Measurements from ENCODE around the gene RGS2.
A peak's percentile ranks its signal among the peaks of the same experiment; 100 is the strongest.

RGS2 gene

DNA sequence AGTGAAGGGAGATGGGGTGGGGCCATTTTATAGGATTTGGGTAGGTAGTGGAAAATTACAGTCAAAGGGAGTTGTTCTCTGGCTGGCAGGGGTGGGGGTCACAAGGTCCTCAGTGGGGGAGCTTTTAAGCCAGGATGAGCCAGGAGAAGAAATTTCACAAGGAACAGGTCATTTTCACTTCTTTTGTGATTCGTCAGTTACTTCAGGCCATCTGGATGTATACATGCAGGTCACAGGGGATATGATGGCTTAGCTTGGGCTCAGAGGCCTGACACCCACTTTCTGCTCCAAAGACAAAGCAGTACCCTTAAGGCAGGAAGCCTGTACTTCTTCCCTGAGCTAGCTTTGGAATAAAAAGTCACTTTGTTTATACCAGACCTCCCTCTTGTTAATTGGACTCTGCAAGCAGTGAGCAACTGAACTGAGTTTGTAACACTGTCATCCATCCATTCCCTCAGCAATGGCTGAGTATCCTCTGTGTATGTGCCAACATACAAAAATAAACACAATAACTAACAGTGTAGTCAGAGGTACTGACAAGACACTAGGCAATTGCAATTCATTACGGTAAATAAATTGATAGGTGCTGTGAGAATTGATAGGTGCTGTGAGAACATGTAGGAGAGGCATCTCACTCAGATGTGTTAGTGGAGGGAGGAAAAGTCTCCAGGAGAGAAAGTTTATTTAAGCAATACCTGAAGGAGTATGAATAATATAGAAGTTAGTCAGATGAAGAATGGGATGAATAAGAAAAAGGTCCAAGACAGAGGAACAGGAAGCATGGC lies 14.7 kb upstream of the RGS2 start:
- DNase-seq (ENCODE audit: low read depth) = no peak
- no peak overlapping the region for H3K4me3 ChIP-seq (ENCODE audit: low read depth, low read length)

DNA sequence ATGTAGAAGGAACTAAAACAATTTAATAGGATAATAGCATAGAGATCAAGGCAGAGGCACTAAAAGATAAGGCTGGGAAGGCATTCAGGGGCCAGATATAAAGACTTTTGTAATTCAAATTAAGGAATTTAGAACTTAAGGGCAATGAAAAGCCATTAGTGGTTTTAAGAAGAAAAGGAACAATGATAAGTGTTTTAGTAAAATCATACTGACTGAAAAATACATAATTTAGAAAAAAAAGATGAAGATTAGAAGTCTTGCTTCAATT lies 14.1 kb upstream of the RGS2 start:
- DNase-seq (ENCODE audit: low read depth) = no peak
- H3K4me3 ChIP-seq (ENCODE audit: low read depth, low read length) = no peak overlapping the region

DNA sequence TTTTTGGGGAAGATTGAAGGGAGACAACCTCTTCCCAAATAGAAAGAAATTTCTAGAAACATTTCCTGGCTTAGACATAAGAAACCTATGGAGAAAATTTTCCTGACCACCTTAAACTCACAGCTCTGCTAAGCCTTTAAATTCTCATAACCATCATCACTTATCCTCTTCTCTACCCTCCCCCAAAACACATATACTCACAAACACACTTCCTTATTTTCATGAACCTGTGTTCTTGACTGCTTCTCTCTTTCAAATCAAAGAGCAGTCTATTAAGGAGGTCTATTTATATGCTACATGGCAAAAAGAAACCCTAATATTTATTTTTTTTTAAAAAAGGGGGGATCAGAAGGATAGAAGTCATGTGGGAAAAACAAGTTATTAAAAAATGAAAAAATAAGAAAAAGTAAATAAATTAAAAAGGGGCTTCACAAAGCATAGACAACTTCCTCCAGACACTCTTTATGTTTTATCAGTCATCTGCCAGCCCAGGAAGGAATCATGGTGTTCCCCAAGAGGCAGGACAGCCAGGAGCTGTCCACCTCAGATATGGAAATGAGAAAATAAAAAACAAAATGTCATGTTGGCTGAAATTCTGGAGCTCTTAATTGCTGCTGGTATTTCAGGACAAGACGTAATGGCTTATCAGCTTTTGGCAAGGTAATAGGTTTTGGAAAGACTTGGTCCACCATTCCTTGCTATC lies 12.8 kb upstream of the RGS2 start:
- H3K4me3 ChIP-seq (ENCODE audit: low read depth, low read length) = no peak overlapping the region
- DNase-seq (ENCODE audit: low read depth) = no peak

DNA sequence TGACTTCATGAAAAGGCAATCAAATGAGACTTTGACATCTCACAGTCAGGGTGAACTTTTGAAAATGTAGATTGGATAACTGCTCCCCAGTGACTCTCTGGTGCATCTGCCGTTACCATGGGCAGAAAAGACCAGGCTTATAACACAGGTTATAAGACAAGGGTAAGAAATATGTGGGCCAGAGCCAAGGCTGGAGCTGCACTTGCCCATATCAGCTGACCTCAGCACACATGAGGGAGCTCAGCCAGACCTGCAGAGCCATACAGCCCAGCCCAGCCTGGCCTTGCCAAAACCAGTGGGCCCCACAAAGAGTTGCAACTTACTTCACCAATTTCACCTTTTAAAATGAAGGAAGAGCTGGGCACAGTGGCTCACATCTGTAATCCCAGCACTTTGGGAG lies 11.7 kb upstream of the RGS2 start:
- no peak for DNase-seq (ENCODE audit: low read depth)
- H3K4me3 ChIP-seq (ENCODE audit: low read depth, low read length) = no peak overlapping the region

DNA sequence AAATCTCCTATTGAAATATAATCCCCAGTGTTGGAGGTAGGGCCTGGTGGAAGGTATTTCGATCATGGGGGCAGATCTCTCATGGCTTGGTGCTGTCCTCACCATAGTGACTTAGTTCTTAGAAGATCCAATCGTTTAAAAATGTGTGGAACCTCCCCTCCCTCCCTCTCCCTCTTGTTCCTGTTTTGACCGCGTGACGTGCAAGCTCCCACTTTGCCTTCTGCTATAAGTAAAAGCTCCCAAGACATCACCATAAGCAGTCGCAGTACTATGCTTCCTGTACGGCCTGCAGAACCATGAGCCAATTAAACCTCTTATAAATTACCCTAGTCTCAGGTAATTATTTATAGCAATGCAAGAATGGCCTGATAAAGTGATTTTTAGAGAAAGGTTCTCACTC lies 10.9 kb upstream of the RGS2 start:
- DNase-seq (ENCODE audit: low read depth) = no peak
- H3K4me3 ChIP-seq (ENCODE audit: low read depth, low read length) = no peak overlapping the region

DNA sequence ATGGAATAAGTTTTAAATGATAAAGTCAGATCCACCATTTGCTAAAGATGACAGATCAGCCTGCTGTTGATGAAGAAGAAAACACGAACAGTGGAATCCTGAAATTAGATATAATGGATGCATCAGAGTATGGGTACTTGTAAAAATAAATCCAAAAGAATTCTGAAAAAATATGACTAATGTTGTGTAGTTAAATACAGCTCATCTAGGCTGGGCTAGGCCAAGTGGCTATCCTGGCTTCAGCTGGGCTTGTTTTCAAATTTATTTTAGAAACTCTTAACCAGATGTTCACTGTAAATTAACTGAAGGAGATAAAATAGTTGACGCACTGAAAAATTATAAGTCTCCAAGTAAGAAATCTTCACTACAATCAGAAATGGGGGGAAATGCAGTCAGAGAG lies 7.4 kb upstream of the RGS2 start:
- no peak for DNase-seq (ENCODE audit: low read depth)
- no peak overlapping the region for H3K4me3 ChIP-seq (ENCODE audit: low read depth, low read length)

DNA sequence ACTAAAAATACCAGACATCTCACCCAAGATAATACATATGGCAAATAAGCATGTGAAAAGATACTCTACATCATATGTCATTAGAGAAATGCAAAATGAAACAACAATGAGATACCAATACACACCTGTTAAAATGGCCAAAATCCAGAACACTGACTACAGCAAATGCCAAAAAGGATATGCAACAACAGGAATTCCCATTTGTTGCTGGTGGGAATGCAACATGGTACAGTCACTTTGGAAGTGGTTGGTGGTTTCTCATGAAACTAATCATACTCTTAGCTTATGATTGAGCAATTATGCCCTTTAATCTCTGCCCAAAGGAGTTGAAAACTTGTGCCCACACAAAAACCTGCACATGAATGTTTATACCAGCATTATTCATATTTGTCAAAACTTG lies 6.4 kb upstream of the RGS2 start:
- no peak overlapping the region for H3K4me3 ChIP-seq (ENCODE audit: low read depth, low read length)
- no peak for DNase-seq (ENCODE audit: low read depth)

DNA sequence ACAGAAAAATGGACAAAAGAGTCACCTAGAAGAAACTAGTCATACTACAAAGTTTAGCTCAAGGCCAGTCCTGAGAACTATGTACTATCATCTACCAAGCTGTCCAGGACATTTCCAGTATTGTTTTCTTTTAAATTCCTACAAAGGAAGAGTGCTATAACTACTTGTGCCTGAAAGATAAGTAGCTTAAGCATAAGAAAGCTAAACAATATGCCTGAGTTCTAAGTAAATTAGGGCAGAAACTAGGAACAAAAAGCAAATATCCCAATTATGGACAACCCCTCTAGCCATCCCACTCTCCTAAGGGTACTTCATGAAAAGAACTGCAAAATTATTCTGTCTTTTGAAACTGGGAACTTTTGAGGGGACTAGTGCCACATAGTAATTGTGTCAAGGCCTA lies 5.3 kb upstream of the RGS2 start:
- no peak overlapping the region for H3K4me3 ChIP-seq (ENCODE audit: low read depth, low read length)
- DNase-seq (ENCODE audit: low read depth) = no peak

DNA sequence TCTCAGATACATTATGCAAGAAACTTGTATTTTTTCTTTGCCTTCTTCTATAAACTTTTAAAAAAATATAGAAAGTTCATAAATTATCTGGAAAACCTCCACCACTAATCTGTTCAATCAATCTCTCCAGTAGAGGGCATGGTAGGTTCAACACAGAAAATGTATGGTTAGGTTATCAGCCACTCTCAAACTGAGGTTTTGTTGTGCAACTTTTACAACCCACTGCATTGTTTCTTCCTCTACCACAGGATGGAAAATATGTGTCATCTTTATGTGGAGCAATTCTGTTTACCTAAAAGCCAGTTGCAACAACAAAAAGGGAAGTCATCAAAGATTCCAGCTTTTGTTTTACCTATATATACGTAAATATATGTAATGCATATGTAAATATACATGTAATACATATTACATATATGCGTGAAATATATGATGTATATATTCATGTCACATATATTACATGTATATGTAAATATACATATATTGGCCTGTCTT lies 3.0 kb upstream of the RGS2 start:
- DNase-seq (ENCODE audit: low read depth) = peak; percentile 85
- no peak overlapping the region for H3K4me3 ChIP-seq (ENCODE audit: low read depth, low read length)

DNA sequence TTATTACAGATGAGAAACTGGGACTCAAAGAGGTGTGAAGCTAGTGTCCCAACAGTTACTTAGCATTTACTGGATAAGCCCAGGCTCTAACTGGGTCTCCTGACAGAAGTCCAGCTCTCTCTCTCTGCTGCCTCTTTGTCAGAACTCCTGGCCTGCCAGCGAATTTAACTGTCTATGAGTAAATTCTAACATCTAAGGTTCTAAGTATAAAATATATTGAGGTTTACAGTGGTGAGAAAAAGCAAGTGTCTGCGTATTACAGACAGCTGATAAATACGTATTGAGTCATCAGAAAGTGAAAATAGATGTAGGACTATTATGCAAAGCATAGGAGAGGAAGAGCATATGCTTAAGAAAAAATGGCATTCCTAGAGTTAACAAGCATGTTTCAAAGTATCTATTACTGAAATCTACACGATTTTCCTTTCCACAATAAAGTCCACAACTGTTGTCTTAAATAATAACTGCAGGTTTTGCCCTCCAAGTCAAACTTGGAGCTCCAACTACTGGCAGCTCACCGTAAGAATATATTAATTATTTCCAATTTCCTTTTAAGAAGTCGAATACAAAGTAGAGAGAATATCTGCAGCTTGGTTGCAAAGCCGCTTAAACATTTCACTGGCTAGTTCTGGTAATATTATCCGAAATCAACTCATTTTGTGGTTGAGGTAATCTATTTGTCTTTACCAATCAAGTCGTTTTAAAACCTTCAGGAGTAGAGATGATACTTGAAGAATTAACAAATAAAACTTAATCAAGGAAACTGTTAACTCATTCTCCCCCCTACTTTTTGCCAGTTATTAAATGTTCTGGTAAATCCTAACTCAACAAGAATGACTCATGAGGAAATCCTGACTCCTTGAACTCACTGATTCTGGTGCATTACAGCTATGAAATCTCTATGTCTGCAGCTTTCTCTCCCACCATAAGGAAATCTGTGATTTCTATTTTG lies 1.4 kb upstream of the RGS2 start:
- no peak for DNase-seq (ENCODE audit: low read depth)
- H3K4me3 ChIP-seq (ENCODE audit: low read depth, low read length) = peak overlapping the region; percentile 96

DNA sequence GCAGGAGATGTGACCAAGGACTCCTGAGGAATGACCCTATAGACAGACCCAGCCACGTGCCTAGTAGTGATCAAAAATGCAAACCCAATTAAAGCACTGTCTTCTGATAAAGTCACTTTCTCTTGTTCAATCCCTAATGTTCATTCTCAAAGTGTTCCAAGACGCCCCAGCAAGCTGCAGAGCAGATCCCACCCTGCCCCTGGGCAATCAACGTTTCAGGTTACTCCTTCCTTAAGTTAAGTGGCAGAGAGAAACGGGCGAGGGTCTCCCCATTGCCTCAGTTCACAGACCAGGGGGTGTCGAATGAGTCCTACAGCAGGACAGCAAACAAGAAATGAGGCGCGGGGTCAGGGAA lies 699 bp upstream of the RGS2 start:
- DNase-seq (ENCODE audit: low read depth) = no peak

DNA sequence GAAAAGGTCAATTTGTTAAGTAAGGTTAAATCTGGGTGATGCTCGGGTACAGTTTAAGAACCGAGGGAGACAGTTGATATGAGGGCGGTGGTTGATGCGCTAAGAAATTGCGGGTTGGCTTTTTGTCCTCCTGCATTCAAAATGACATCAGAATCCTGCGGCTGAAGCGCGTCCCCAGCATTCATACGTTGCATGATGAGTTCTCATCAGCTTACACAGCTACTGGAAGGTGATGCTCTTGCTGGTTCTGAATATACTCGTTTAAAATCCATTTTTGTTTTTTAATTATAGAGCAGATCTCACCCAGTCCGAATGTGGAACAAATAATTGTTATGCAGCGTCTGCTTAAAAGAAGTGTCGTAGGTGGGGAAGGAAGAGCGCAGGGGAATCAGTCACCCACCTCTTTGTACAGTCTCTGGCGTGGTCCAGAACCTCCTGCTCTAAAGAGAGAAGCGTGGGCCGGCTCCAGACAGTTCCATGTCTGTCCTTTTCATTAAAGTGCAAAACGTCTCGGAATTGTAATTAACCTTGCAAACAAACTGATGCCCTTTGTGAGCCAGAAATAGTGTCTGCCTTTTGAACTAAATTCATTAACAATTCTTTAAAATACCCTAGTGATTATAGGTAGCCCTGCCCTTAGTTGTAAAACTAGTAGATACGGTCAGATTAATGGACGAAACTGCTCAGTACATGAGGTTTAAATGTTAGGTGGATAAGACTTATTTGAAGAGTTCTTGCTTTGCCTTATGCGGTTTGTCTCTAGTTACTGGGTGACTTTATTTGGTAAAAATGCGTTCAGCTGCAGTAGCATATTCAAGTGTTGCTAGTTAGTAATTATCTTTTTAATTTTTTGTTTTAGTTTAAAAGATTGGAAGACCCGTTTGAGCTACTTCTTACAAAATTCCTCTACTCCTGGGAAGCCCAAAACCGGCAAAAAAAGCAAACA lies 741 bp downstream of the RGS2 start:
- no peak for DNase-seq (ENCODE audit: low read depth)
- H3K4me3 ChIP-seq (ENCODE audit: low read depth, low read length) = peak overlapping the region; percentile 96

More for the DNA sequence above, 699 bp upstream of the RGS2 start:
- H3K4me3 ChIP-seq (ENCODE audit: low read depth, low read length) = peak overlapping the region; percentile 96

DNA sequence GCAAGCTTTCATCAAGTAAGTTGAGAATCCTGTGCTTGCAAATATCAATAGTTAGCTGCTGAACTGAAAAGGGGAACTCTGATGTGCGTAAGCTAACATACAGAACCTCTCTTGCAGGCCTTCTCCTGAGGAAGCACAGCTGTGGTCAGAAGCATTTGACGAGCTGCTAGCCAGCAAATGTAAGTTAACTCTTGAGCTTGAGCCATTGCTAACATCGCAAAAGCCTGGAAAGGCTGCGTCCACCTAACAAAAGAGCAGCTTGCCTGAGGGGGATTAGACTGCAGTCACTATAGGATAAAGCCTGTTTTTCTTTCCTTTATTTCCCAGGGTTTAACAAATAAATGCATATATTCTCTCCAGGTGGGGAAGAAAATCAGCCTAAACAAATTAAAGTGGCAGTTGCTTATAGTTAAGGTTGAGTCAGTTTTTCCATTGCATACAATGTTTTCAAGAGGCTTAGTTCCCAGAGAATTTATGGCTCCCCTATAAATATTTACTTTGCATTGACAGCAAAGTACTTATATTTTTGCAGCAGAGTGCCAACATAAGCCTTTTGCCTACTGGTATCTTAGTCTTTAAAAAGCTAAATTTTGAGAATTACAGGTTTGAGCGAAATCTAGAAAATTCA lies 1.5 kb downstream of the RGS2 start:
- no peak for DNase-seq (ENCODE audit: low read depth)
- H3K4me3 ChIP-seq (ENCODE audit: low read depth, low read length) = peak overlapping the region; percentile 96

DNA sequence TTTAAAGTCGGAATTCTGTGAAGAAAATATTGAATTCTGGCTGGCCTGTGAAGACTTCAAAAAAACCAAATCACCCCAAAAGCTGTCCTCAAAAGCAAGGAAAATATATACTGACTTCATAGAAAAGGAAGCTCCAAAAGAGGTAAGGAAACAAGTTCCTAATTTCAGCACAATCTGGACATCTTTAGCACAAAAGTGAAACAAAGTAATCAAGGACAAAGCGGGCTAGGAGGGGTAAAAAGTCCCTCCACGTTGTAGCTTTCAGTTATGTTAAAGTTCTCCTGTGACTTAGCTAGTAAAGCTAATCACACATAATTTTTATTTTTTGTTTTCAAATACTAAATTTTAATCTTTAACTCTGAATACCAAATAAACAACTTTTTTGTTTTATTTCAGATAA lies 2.2 kb downstream of the RGS2 start:
- H3K4me3 ChIP-seq (ENCODE audit: low read depth, low read length) = no peak overlapping the region
- DNase-seq (ENCODE audit: low read depth) = no peak

DNA sequence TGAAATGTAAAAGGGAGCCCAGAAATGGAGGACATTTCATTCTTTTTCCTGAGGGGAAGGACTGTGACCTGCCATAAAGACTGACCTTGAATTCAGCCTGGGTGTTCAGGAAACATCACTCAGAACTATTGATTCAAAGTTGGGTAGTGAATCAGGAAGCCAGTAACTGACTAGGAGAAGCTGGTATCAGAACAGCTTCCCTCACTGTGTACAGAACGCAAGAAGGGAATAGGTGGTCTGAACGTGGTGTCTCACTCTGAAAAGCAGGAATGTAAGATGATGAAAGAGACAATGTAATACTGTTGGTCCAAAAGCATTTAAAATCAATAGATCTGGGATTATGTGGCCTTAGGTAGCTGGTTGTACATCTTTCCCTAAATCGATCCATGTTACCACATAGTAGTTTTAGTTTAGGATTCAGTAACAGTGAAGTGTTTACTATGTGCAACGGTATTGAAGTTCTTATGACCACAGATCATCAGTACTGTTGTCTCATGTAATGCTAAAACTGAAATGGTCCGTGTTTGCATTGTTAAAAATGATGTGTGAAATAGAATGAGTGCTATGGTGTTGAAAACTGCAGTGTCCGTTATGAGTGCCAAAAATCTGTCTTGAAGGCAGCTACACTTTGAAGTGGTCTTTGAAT lies 2.9 kb downstream of the RGS2 start:
- DNase-seq (ENCODE audit: low read depth) = no peak
- no peak overlapping the region for H3K4me3 ChIP-seq (ENCODE audit: low read depth, low read length)

DNA sequence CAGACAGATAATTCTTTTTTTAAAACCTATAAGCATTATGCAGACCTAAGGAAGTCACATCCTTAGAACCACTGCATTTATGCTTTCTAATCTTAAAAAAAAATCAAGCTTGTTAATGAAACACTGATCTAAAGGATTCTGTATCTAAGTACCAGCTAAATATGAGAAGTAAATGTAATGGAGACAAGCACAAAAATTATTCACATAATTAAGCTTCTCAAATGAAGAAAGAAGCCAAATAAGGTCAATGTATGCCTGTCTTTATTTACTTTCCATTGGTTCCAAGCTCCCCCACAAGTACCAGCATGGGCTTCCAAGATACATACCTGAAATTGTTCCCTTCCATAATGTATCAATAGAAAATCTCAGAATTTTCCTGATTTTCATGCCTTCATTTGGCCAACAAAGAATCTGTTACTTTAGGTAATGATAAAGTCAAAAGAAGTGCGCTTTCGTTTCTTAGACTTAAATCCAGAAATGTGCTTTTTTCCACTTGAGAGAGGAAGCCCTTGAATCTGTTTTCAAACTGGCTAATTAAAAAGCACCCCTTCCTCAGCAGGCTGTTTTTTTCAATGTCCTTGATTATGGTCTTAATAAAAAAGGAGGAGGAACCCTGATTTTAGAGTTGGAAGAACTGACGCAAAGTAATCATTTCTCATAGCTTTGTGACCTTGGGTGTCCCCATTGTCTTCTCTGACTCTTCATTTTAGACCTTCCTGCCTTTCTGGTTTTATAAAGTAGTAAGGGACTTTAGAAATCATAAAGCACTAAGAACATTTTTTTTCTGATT lies 3.8 kb downstream of the RGS2 start:
- DNase-seq (ENCODE audit: low read depth) = no peak
- H3K4me3 ChIP-seq (ENCODE audit: low read depth, low read length) = no peak overlapping the region

DNA sequence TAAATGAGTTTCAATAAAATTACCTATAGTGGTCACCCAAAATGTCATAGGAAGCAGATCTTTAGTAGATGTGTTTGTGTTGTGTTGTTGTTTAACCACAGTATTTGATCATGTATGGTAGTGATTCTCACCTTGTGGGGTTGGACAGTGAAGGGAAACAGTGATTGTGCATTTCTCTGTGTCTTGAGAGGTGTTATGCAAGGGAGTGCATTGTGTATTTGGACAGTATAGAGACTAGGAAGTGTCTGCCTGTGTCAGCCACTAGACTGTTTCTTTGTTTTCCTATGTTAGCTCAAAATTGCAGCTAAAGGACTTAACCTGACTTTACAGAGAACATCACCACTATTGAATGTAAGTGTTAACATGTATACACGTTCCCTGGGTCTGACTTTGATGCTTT lies 6.0 kb downstream of the RGS2 start:
- DNase-seq (ENCODE audit: low read depth) = no peak
- no peak overlapping the region for H3K4me3 ChIP-seq (ENCODE audit: low read depth, low read length)

DNA sequence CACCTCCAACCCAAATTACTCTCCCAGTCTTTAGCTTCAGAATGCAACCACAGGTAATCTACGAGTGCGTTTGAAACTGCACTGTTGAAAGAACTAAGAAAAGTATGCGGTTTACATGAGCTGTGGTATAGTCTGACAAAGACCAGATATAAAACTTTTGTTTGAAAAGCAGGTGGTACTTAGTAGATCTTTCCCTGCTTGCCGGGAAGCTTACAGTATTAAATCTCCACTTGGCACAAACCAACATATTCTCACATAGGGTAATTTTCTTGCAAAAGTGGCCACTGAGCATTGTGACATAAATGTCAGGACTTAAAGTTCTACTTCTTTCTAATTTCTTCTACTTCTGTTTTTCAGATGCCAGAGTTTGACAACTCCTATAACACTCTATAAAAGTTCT lies 8.4 kb downstream of the RGS2 start:
- no peak for DNase-seq (ENCODE audit: low read depth)
- H3K4me3 ChIP-seq (ENCODE audit: low read depth, low read length) = no peak overlapping the region

Measured in skeletal muscle cell (primary cell).